Peyer's patch (tissue), 4 donors: ENCODE results near the gene ZNF70. TPM values are rescaled to one million over a fixed set of nuclear protein-coding genes. Genes with fewer than 3 reads are reported as not detected.

Source experiments
- DNase-seq, 3 donors: peaks; one replicate each; pipeline ENCODE4 v3.0.0-alpha.2; 2017 to 2019
- H3K27ac ChIP-seq, 4 donors: fragments of 200-600 bp; sonication (generic); one replicate each; pipeline ENCODE4 v1.5.1; 2016 to 2019
- H3K27me3 ChIP-seq, 2 donors: fragments of 200-600 bp; sonication (generic); one replicate each; pipeline ENCODE4 v1.5.1; 2019
- H3K36me3 ChIP-seq, 3 donors: fragments of 200-600 bp; sonication (generic); one replicate each; pipeline ENCODE4 v1.5.1; 2016 to 2019
- H3K4me1 ChIP-seq, 4 donors: fragments of 200-600 bp; sonication (generic); one replicate each; pipeline ENCODE4 v1.5.1; 2016 to 2019
- H3K4me3 ChIP-seq, 4 donors: fragments of 200-600 bp; sonication (generic); 1 replicate in 3 of 4; 2 replicates in 1 of 4; pipeline ENCODE4 v1.5.1; 2016 to 2019; ENCODE audit warnings: mild to moderate bottlenecking in 1 of 4
- H3K9me3 ChIP-seq, 4 donors: fragments of 200-600 bp; sonication (generic); one replicate each; pipeline ENCODE4 v1.5.1; 2016 to 2019; ENCODE audit warnings: mild to moderate bottlenecking in 1 of 4
- CTCF ChIP-seq, 6 experiments: fragments of 450-650 bp in 4 of 6; fragments of 200-600 bp in 2 of 6; sonication (generic) in 1 of 6; IDR thresholded peaks; one replicate each; pipeline ENCODE4 v1.5.1; 2017 to 2019; ENCODE audit warnings: antibody characterized with exemption in 6 of 6, mild to moderate bottlenecking in 3 of 6, moderate library complexity in 1 of 6
- POLR2A ChIP-seq, 2 donors: fragments of 450-650 bp; IDR thresholded peaks; one replicate each; pipeline ENCODE4 v1.5.1; 2017; ENCODE audit warnings: antibody characterized with exemption in 2 of 2, mild to moderate bottlenecking in 2 of 2, moderate library complexity in 2 of 2
- total RNA-seq, 4 donors: library from RNA; depleted of rRNA; stranded (reverse); fragments of >200 nt; gene quantifications; one replicate each; pipeline ENCODE4 v1.1.0, GENCODE V29; 2016

The ZNF70 gene
- total RNA-seq = 10 to 100 TPM in 1 of 4 donors, 1 to 10 TPM in 3; 2.5 to 25.6 (median 6.2) TPM

DNA sequence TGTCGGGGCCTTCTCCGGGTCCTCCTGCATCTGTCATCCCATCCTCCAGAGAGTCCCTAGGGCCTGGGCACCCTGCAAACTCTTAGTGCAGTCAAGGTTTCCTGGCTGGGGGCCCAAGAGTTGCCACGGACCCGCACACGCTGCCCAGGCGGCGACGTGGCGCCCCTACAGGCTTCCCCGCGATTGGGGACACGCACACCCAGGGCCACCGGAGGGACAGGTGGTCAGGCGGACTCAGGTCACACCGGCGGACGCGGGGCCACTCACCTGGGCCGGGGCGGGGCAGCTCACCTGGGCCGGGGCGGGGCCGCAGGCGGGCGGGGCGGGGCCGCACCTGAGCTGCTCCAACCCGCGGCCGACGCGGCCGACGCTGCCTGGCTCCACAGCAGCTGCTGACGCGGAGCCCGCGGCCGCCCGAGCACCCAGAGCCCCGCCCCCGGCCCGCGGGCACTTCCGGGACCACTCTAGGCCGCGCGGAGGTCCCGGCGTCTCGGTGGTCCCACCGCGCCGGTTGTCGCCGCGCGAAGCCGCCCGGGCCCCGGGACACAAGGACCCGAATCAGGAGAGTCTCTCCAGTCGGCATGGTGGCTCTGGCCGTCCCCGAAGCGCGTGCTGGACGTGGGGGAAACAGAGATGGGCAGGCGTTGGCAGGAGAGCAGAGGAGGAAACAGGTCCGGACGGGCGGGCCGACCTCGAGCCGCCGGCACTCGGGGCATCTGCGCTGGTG, at the start of gene ZNF70:
ZNF70 (minus strand) TSS at position 399 of the 727 bp plus-strand sequence. CDS start 5,972 bp downstream, outside the sequence.
- Histone ChIP-seq H3K36me3 (no peaks in the 10 kb centered on the region), H3K27ac (peak within 1 kb of the TSS; percentile 84 to 90 (median 89)), H3K27me3 (no peaks in the 10 kb centered on the region), H3K4me1 (peaks cover 0 to 14% (median 2%) of the 10 kb centered on the region in 4 donors), H3K4me3 (peak within 1 kb of the TSS; percentile 54 to 79 (median 68)), H3K9me3 (no peaks in the 10 kb centered on the region)
- TF ChIP-seq CTCF (IDR thresholded peaks at IDR 0.05) (peak in 4 of 6 experiments; percentile 9 to 46 (median 40)), POLR2A (IDR thresholded peaks at IDR 0.05) (peak; percentile 58 to 60)
- DNase-seq = peak; percentile 91 to 96 (median 96)

DNA sequence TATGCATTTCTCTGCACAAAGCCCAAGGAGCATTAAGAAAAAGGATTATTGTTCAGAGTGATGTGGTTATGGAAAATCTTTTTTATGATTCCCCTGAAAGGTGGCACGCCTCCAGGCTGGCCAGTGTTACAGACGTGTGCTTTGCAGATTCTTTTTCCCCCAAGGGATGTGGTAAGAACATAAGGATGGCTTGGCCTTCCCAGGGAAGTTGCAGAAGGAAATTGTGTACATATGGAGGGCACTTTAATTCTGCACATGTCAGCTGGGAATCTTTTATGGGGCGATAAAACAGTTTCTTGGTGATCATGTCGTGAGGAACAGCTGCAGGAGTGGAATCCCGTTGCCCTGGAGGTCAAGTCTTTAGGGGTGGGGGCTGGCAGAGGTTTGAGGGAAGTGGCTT, 45.5 kb upstream of the ZNF70 start:
- H3K36me3 ChIP-seq = peaks cover 0 to 82% (median 2%) of the 10 kb centered on the region in 3 donors
- H3K27me3 ChIP-seq = no peaks in the 10 kb centered on the region
- peak in 1 of 3 donors; percentile 2 for DNase-seq
- no peaks in the 10 kb centered on the region for H3K9me3 ChIP-seq
- H3K4me1 ChIP-seq = peaks cover 0 to 4% (median 0%) of the 10 kb centered on the region in 4 donors
- H3K27ac ChIP-seq = no peak overlapping the region
- no peak for TF ChIP-seq POLR2A (IDR thresholded peaks at IDR 0.05)
- TF ChIP-seq CTCF (IDR thresholded peaks at IDR 0.05) = no peak
- no peak overlapping the region for H3K4me3 ChIP-seq

- no peak for TF ChIP-seq POLR2A (IDR thresholded peaks at IDR 0.05)
- no peak for TF ChIP-seq CTCF (IDR thresholded peaks at IDR 0.05)
- no peaks in the 10 kb centered on the region for H3K9me3 ChIP-seq
- no peak overlapping the region for H3K27ac ChIP-seq
- no peak overlapping the region for H3K4me3 ChIP-seq
- H3K36me3 ChIP-seq = peaks cover 0 to 65% (median 2%) of the 10 kb centered on the region in 3 donors
- H3K27me3 ChIP-seq = no peaks in the 10 kb centered on the region
- DNase-seq = peak in 1 of 3 donors; percentile 27
- peaks cover 0 to 13% (median 2%) of the 10 kb centered on the region in 4 donors for H3K4me1 ChIP-seq
These were observed 42.4 kb upstream of the ZNF70 start for GRCh38 chr22:23793326-23793725.

GRCh38 chr22:23791738-23792645, 41.1 kb upstream of the ZNF70 start:
- Histone ChIP-seq H3K9me3 (no peaks in the 10 kb centered on the region), H3K27me3 (no peaks in the 10 kb centered on the region), H3K4me3 (no peak overlapping the region), H3K36me3 (peaks cover 0 to 57% (median 2%) of the 10 kb centered on the region in 3 donors), H3K27ac (no peak overlapping the region), H3K4me1 (peaks cover 0 to 20% (median 8%) of the 10 kb centered on the region in 4 donors)
- peak in 1 of 3 donors; percentile 39 for DNase-seq
- no peak for TF ChIP-seq CTCF (IDR thresholded peaks at IDR 0.05)
- no peak for TF ChIP-seq POLR2A (IDR thresholded peaks at IDR 0.05)
